HepG2 (cell line): ENCODE data around the gene LDLR. TPM values are rescaled to one million over a fixed set of nuclear protein-coding genes. Genes with fewer than 3 reads are reported as not detected.
A peak's percentile ranks its signal among the peaks of the same experiment; 100 is the strongest.

Experiments
- ATAC-seq: fragments of 200-7000 bp; cut with Tn5 transposase; 3 replicates; pipeline ENCODE4 v1.9.1; 2020; ENCODE audit warnings: mild to moderate bottlenecking, moderate library complexity
- BruUV-seq: library from RNA; stranded (reverse); fragments of 400-500 nt; replicated peaks from 2 replicates; lab custom pipeline; 2021; lab: Mats Ljungman, UMichigan
- CTCF ChIA-PET: fragments of 300-600 bp; formaldehyde crosslinking; extraction: SDS; loops from one replicate; lab custom pipeline; 2021; ENCODE audit warnings: low total read pairs, inconsistent platforms, low intra/inter-chr PET ratio; lab: Yijun Ruan, JAX
- POLR2A ChIA-PET: fragments of 350-600 bp; sonication (Branson Sonifier 250); formaldehyde crosslinking; loops from one replicate; lab custom pipeline; 2020; ENCODE audit warnings: antibody characterized with exemption, inconsistent platforms; lab: Yijun Ruan, JAX
- DNase-seq: peaks from one replicate; pipeline ENCODE4 v3.0.0-alpha.2; 2015; ENCODE audit warnings: low spot score
- FAIRE-seq: peaks from 3 replicates; lab custom pipeline; 2011; peaks lifted over from hg19 to GRCh38; lab: Jason Lieb, UNC
- H2AFZ ChIP-seq: one replicate; pipeline ENCODE4 v1.6.1; 2011; ENCODE audit warnings: low read length, inconsistent platforms
- H3K27ac ChIP-seq: fragments of 300-600 bp; 3 replicates; pipeline ENCODE4 v1.8.0; 2011; ENCODE audit warnings: mixed run types, mild to moderate bottlenecking, mixed read lengths, low read length, inconsistent platforms; ENCODE audit not compliant: insufficient read depth; ENCODE audit errors: extremely low read length
- H3K27me3 ChIP-seq, 2 experiments: fragments of 200-600 bp in 1 of 2; 2 replicates in 1 of 2; 3 replicates in 1 of 2; pipeline versions ENCODE4 v1.6.0 to v1.8.0; 2011; ENCODE audit warnings: low read length in 2 of 2, mild to moderate bottlenecking in 2 of 2, moderate library complexity in 2 of 2, inconsistent platforms in 1 of 2; ENCODE audit not compliant: insufficient read depth in 2 of 2, control insufficient read depth in 1 of 2
- H3K36me3 ChIP-seq, 2 experiments: fragments of 200-600 bp in 1 of 2; replicated peaks in 1 of 2; 2 replicates in 1 of 2; 3 replicates in 1 of 2; pipeline versions ENCODE4 v1.5.1 to v1.8.0; 2011; ENCODE audit warnings: low read length in 2 of 2, inconsistent platforms in 1 of 2; ENCODE audit not compliant: insufficient read depth in 2 of 2, control insufficient read depth in 1 of 2
- H3K4me1 ChIP-seq: 2 replicates; pipeline ENCODE4 v1.5.1; 2012; ENCODE audit warnings: low read length, inconsistent platforms; ENCODE audit not compliant: insufficient read depth
- H3K4me2 ChIP-seq: 2 replicates; pipeline ENCODE4 v1.6.0; 2011; ENCODE audit warnings: low read depth, low read length, inconsistent platforms
- H3K4me3 ChIP-seq, 3 experiments: fragments of 200-600 bp in 1 of 3; sonication (generic), shearing (Covaris generic) in 1 of 3; replicated peaks in 1 of 3; 2 replicates each; pipeline ENCODE4 v1.5.1; 2011 to 2016; ENCODE audit warnings: low read length in 3 of 3, inconsistent platforms in 2 of 3, low read depth in 2 of 3, mild to moderate bottlenecking in 2 of 3, control low read depth in 1 of 3, mixed read lengths in 1 of 3; ENCODE audit not compliant: insufficient read depth in 1 of 3
- H3K79me2 ChIP-seq: one replicate; pipeline ENCODE4 v1.6.1; 2011; ENCODE audit warnings: low read length, inconsistent platforms; ENCODE audit not compliant: insufficient read depth
- H3K9ac ChIP-seq: 2 replicates; pipeline ENCODE4 v1.6.0; 2011; ENCODE audit warnings: mild to moderate bottlenecking, low read depth, low read length, inconsistent platforms; ENCODE audit not compliant: insufficient read depth
- H3K9me3 ChIP-seq: 2 replicates; pipeline ENCODE4 v1.5.1; 2012; ENCODE audit warnings: mild to moderate bottlenecking, low read length
- H4K20me1 ChIP-seq: 2 replicates; pipeline ENCODE4 v1.6.0; 2011; ENCODE audit warnings: inconsistent platforms, mild to moderate bottlenecking, low read length, moderate library complexity; ENCODE audit not compliant: insufficient read depth
- MBNL3 ChIP-seq: fragments of 250-450 bp; sonication (Bioruptor Pico); conservative IDR thresholded peaks from 2 replicates; pipeline ENCODE4 v1.8.0; 2022; ENCODE audit warnings: mild to moderate bottlenecking, inconsistent platforms
- RFX3 ChIP-seq: IDR thresholded peaks from 2 replicates; pipeline ENCODE4 v1.6.1; 2016; ENCODE audit warnings: missing biosample characterization, missing genetic modification reagents
- ZNF224 ChIP-seq: sonication (generic); formaldehyde crosslinking; IDR thresholded peaks from 2 replicates; pipeline ENCODE4 v1.5.0; 2020; ENCODE audit warnings: mild to moderate bottlenecking, missing genetic modification reagents
- ZNF251 ChIP-seq: sonication (generic); formaldehyde crosslinking; IDR thresholded peaks from 2 replicates; pipeline ENCODE4 v1.9.0; 2021; ENCODE audit warnings: mild to moderate bottlenecking, missing genetic modification reagents
- WGBS: methylation state at CpG from one replicate; pipeline ENCODE4 v1.1.6; 2017; ENCODE audit warnings: low lambda C conversion rate; 5-methylcytosine and 5-hydroxymethylcytosine counted together
- in situ Hi-C: cut with HindIII; loops from 2 replicates; pipeline ENCODE4 v1.10.0; 2017; ENCODE audit warnings: low pct_unique_long_range_greater_than_20kb; ENCODE audit not compliant: extremely low pct_ligation_motif_present
- intact Hi-C: fragments of 100-400 bp; cut with micrococcal nuclease; formaldehyde crosslinking; loops from one replicate; pipeline ENCODE4 v1.10.0; 2022; ENCODE audit not compliant: unreplicated experiment
- polyA plus RNA-seq, 8 experiments: library from polyadenylated mRNA; depleted of rRNA in 3 of 8; stranded (reverse) in 7 of 8; unstranded in 1 of 8; fragments of >200 nt; fragmentation: Illumina TruSeq in 4 of 8; extraction: Trizol in 4 of 8; gene quantifications; 2 replicates each; pipeline versions ENCODE4 v1.2.1 to v1.2.3, GENCODE V29; 2011 to 2016; ENCODE audit warnings: low read depth in 4 of 8, missing spikeins in 1 of 8, mixed read lengths in 1 of 8; ENCODE audit not compliant: insufficient read depth in 1 of 8
- total RNA-seq, 5 experiments: library from RNA; depleted of rRNA; stranded (reverse); fragments of >200 nt; fragmentation: Illumina TruSeq; extraction: Trizol; gene quantifications; 2 replicates each; pipeline ENCODE4 v1.2.3, GENCODE V29; 2016; ENCODE audit warnings: low read depth in 1 of 5
- TF ChIP-seq, protein P1 (sequence below): sonication (generic); formaldehyde crosslinking; IDR thresholded peaks from 2 replicates; pipeline ENCODE4 v1.4.0; 2020; ENCODE audit warnings: mild to moderate bottlenecking, missing genetic modification reagents
- TF ChIP-seq, protein P2 (sequence below): sonication (generic); formaldehyde crosslinking; conservative IDR thresholded peaks from 2 replicates; pipeline ENCODE4 v1.4.0; 2020; ENCODE audit warnings: mild to moderate bottlenecking, missing genetic modification reagents, moderate library complexity
- TF ChIP-seq, protein P3 (sequence below): sonication (generic); IDR thresholded peaks from 2 replicates; pipeline ENCODE4 v1.6.1; 2016; ENCODE audit warnings: low read depth, borderline replicate concordance
- TF ChIP-seq, protein P4 (sequence below): conservative IDR thresholded peaks from 2 replicates; pipeline ENCODE4 v1.6.1; 2018; ENCODE audit warnings: missing genetic modification reagents

The LDLR gene
- total and polyA plus RNA-seq, 2 of the 13 experiments (the other 11 are each of a cell fraction or from before 2014, with no cell fraction given), result 51.6 to 92.5 TPM

DNA sequence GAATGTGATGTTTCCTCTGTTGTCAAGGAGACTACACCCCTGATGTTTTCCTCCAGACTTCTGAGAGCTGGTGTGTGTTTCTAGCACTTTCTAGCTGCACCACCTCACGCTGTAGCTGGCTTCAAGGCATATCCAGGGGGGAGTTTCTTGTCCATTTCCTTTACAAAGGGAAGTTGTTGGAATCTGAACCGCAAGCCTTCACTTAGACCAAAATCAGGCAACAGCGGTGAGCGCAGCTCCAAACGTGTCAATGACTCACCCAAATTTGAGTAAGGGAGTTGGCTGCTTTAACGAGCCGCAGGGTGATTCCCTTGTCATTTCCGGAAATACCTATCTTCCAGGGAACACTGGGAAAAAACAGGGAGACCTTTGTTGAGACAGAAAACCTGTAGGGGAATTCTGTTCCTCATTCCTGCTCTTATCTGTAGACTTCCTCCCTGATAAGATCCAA lies 2.5 kb downstream of the LDLR start (continued):
- TF ChIP-seq, protein P1, sequence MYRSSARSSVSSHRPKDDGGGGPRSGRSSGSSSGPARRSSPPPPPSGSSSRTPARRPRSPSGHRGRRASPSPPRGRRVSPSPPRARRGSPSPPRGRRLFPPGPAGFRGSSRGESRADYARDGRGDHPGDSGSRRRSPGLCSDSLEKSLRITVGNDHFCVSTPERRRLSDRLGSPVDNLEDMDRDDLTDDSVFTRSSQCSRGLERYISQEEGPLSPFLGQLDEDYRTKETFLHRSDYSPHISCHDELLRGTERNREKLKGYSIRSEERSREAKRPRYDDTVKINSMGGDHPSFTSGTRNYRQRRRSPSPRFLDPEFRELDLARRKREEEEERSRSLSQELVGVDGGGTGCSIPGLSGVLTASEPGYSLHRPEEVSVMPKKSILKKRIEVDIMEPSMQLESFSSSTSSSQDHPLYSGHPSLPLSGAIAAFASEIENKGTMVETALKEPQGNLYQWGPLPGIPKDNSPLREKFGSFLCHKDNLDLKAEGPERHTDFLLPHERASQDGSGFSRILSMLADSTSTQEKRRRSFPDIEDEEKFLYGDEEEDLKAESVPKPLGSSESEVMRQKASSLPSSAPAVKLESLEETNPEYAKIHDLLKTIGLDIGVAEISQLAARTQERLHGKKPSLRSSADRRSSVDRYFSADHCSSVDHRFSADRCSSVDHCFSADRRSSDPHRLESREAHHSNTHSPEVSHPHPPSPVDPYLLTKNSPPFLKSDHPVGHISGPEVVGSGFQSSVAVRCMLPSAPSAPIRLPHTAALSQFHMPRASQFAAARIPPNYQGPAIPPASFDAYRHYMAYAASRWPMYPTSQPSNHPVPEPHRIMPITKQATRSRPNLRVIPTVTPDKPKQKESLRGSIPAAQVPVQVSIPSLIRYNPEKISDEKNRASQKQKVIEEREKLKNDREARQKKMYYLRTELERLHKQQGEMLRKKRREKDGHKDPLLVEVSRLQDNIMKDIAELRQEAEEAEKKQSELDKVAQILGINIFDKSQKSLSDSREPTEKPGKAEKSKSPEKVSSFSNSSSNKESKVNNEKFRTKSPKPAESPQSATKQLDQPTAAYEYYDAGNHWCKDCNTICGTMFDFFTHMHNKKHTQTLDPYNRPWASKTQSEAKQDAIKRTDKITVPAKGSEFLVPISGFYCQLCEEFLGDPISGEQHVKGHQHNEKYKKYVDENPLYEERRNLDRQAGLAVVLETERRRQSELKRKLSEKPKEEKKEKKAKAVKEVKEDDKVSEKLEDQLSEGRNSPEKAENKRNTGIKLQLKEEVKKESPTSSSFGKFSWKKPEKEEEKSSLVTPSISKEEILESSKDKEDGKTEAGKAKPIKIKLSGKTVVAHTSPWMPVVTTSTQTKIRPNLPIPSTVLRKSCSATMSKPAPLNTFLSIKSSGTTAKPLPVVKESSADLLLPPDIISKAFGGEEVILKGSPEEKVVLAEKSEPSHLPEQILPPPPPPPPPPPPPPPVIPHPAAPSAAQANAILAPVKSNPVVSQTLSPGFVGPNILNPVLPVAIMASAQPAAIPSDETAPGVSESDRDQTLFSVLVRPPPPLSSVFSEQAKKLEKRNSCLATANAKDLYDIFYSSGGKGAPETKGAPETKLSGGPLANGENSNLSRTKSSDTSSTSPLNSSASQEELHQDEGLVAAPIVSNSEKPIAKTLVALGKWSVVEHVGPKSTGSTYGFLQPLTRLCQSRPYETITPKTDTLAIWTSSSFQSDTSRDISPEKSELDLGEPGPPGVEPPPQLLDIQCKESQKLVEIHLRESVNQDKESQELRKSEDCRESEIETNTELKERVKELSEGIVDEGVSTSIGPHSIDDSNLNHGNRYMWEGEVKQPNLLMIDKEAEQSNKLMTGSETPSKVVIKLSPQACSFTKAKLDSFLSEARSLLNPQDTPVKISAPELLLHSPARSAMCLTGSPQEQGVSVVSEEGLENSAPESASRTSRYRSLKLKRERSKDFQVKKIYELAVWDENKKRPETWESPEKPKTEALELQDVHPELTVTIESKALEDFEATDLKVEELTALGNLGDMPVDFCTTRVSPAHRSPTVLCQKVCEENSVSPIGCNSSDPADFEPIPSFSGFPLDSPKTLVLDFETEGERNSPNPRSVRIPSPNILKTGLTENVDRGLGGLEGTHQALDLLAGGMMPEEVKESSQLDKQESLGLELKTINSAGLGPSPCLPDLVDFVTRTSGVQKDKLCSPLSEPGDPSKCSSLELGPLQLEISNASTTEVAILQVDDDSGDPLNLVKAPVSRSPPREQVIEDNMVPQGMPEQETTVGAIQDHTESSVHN, result 0 out of 2 replicates have a peak, but pooled peaks have one; percentile 38
- no peak for TF ChIP-seq ZNF224 (CRISPR knock-in tag)

DNA sequence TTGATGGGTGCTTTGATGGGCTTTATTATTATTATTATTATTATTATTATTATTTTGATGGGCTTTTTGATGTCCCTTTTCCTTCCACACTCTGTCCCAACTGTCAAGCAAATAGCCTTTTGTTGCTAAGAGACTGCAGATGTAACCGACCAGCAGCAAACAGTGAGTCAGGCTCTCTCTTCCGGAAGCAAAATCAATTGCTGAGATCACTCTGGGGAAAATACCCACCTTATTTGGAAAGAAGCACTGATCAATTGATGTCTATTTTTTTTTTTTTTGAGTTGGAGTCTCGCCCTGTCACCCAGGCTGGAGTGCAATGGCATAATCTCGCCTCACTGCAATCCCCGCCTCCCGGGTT lies 2.9 kb downstream of the LDLR start:
- Histone ChIP-seq H3K4me2 (peak overlapping the region; percentile 99), H3K4me1 (peaks cover 69% of the 10 kb centered on the region), H3K27me3 (no peaks in the 10 kb centered on the region; a peak in 1 of 5 replicates), H3K79me2 (peaks cover 74% of the 10 kb centered on the region), H3K27ac (peak overlapping the region; percentile 100), H4K20me1 (peaks cover 65% of the 10 kb centered on the region), H3K4me3 (peak overlapping the region in 1 of 3 experiments; percentile 41; a peak in 3 of 6 replicates), H3K9ac (peak overlapping the region; percentile 99), H3K9me3 (no peaks in the 10 kb centered on the region), H2AFZ (no peak overlapping the region), H3K36me3 (peaks cover 8 to 30% of the 10 kb centered on the region in 2 experiments; a peak in 4 of 5 replicates)
- WGBS, result 12% methylated on average over 6 of the region's 6 CpGs
- ChIA-PET POLR2A (interaction anchor here (1.5 to 2.5 kb wide), 5 partner anchors 13 to 256 kb away, joined by 3 to 8 read pairs (median 4); partner anchors contain the start of gene TMED1), CTCF (no interaction called here)
- intact Hi-C loops, result no loop called here
- in situ Hi-C loops, result no loop called here
- DNase-seq, result peak; percentile 92
- BruUV-seq, result no TSS peak
- peak; percentile 12; the same call in 2 of the 3 replicates for ATAC-seq
- no peak for FAIRE-seq
- TF ChIP-seq, protein P2, sequence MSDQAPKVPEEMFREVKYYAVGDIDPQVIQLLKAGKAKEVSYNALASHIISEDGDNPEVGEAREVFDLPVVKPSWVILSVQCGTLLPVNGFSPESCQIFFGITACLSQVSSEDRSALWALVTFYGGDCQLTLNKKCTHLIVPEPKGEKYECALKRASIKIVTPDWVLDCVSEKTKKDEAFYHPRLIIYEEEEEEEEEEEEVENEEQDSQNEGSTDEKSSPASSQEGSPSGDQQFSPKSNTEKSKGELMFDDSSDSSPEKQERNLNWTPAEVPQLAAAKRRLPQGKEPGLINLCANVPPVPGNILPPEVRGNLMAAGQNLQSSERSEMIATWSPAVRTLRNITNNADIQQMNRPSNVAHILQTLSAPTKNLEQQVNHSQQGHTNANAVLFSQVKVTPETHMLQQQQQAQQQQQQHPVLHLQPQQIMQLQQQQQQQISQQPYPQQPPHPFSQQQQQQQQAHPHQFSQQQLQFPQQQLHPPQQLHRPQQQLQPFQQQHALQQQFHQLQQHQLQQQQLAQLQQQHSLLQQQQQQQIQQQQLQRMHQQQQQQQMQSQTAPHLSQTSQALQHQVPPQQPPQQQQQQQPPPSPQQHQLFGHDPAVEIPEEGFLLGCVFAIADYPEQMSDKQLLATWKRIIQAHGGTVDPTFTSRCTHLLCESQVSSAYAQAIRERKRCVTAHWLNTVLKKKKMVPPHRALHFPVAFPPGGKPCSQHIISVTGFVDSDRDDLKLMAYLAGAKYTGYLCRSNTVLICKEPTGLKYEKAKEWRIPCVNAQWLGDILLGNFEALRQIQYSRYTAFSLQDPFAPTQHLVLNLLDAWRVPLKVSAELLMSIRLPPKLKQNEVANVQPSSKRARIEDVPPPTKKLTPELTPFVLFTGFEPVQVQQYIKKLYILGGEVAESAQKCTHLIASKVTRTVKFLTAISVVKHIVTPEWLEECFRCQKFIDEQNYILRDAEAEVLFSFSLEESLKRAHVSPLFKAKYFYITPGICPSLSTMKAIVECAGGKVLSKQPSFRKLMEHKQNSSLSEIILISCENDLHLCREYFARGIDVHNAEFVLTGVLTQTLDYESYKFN (CRISPR knock-in tag), result 0 out of 2 replicates have a peak, but pooled peaks have one; percentile 8
- TF ChIP-seq RFX3 (CRISPR knock-in tag), result peak; percentile 78
- TF ChIP-seq, protein P3, sequence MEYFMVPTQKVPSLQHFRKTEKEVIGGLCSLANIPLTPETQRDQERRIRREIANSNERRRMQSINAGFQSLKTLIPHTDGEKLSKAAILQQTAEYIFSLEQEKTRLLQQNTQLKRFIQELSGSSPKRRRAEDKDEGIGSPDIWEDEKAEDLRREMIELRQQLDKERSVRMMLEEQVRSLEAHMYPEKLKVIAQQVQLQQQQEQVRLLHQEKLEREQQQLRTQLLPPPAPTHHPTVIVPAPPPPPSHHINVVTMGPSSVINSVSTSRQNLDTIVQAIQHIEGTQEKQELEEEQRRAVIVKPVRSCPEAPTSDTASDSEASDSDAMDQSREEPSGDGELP, result peak; percentile 43; the same call in 1 of the 2 replicates
- no peak for TF ChIP-seq MBNL3 (CRISPR knock-in tag)
- TF ChIP-seq, protein P4, sequence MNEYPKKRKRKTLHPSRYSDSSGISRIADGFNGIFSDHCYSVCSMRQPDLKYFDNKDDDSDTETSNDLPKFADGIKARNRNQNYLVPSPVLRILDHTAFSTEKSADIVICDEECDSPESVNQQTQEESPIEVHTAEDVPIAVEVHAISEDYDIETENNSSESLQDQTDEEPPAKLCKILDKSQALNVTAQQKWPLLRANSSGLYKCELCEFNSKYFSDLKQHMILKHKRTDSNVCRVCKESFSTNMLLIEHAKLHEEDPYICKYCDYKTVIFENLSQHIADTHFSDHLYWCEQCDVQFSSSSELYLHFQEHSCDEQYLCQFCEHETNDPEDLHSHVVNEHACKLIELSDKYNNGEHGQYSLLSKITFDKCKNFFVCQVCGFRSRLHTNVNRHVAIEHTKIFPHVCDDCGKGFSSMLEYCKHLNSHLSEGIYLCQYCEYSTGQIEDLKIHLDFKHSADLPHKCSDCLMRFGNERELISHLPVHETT (CRISPR knock-in tag), result no peak
- no peak for TF ChIP-seq ZNF251 (CRISPR knock-in tag)
